ENCODE data around the gene CD44. TPM values are rescaled to one million over a fixed set of nuclear protein-coding genes. Genes with fewer than 3 reads are reported as not detected.

Gene CD44
- total RNA-seq, 1 experiment from 2014 or later = 15.9 TPM

GRCh38 chr11:35193767-35194166 lies 54.8 kb downstream of the CD44 start:
- Histone ChIP-seq H3K4me1 (ENCODE audit: insufficient read depth, low read length, poor library complexity, severe bottlenecking) (no peaks in the 10 kb centered on the region), H3K4me3 (ENCODE audit: low read depth, low read length, poor library complexity, severe bottlenecking) (no peak overlapping the region), H3K27ac (ENCODE audit: low read depth, low read length, poor library complexity, severe bottlenecking) (no peak overlapping the region), H3K9me3 (ENCODE audit: low read depth, low read length, poor library complexity, severe bottlenecking) (no peaks in the 10 kb centered on the region), H3K36me3 (ENCODE audit: insufficient read depth, low read length, poor library complexity, severe bottlenecking) (no peaks in the 10 kb centered on the region), H3K27me3 (replicated peaks; ENCODE audit: insufficient read depth, low read depth, low read length, poor library complexity) (no peaks in the 10 kb centered on the region)
- TF ChIP-seq EZH2 (IDR thresholded peaks at IDR 0.05; ENCODE audit: borderline replicate concordance, low read depth, low read length, poor library complexity, severe bottlenecking) (no peak), CTCF (conservative IDR thresholded peaks at IDR 0.05; ENCODE audit: low read depth, low read length) (no peak)
- intact Hi-C loops (cut with micrococcal nuclease; ENCODE audit: unreplicated experiment) = no loop called here
- no peak for DNase-seq (ENCODE audit: low spot score)
- no TSS peak for BruUV-seq (replicated peaks)
- ChIA-PET POLR2A (ENCODE audit: low non-redundant PET) (no interaction called here), CTCF (no interaction called here)

DNA sequence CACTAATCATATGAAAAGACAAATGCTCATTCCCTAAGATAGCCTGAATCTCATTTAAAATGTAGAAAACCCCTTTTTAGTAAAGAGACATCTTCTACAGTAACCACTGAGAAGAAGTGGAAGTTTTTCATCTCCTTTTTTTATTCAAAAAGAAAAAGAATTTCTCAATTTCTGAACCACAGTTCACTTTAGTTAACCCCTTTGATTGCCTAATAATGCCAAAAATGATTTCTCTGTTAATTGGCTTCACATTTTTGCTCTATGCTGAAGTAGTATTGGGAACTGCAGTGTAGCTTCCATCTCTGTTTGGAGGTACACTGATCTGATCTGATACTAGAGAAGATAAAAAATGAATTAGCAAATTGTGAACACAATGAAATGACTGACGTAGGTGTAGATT lies 58.3 kb downstream of the CD44 start:
- Histone ChIP-seq H3K9me3 (ENCODE audit: low read depth, low read length, poor library complexity, severe bottlenecking) (no peaks in the 10 kb centered on the region), H3K4me3 (ENCODE audit: low read depth, low read length, poor library complexity, severe bottlenecking) (no peak overlapping the region), H3K4me1 (ENCODE audit: insufficient read depth, low read length, poor library complexity, severe bottlenecking) (no peaks in the 10 kb centered on the region), H3K36me3 (ENCODE audit: insufficient read depth, low read length, poor library complexity, severe bottlenecking) (no peaks in the 10 kb centered on the region), H3K27me3 (replicated peaks; ENCODE audit: insufficient read depth, low read depth, low read length, poor library complexity) (no peaks in the 10 kb centered on the region), H3K27ac (ENCODE audit: low read depth, low read length, poor library complexity, severe bottlenecking) (no peak overlapping the region)
- POLR2A ChIA-PET (ENCODE audit: low non-redundant PET) = no interaction called here
- no TSS peak for BruUV-seq (replicated peaks)
- intact Hi-C loops (cut with micrococcal nuclease; ENCODE audit: unreplicated experiment) = no loop called here
- DNase-seq (ENCODE audit: low spot score) = no peak
- TF ChIP-seq EZH2 (IDR thresholded peaks at IDR 0.05; ENCODE audit: borderline replicate concordance, low read depth, low read length, poor library complexity, severe bottlenecking) = no peak
- no peak for TF ChIP-seq CTCF (conservative IDR thresholded peaks at IDR 0.05; ENCODE audit: low read depth, low read length)
- CTCF ChIA-PET = no interaction called here

- POLR2A ChIA-PET (ENCODE audit: low non-redundant PET) = no interaction called here
- TF ChIP-seq EZH2 (IDR thresholded peaks at IDR 0.05; ENCODE audit: borderline replicate concordance, low read depth, low read length, poor library complexity, severe bottlenecking) (no peak), CTCF (conservative IDR thresholded peaks at IDR 0.05; ENCODE audit: low read depth, low read length) (no peak)
- DNase-seq (ENCODE audit: low spot score) = no peak
- Histone ChIP-seq H3K4me3 (ENCODE audit: low read depth, low read length, poor library complexity, severe bottlenecking) (no peak overlapping the region), H3K4me1 (ENCODE audit: insufficient read depth, low read length, poor library complexity, severe bottlenecking) (no peaks in the 10 kb centered on the region), H3K36me3 (ENCODE audit: insufficient read depth, low read length, poor library complexity, severe bottlenecking) (no peaks in the 10 kb centered on the region), H3K9me3 (ENCODE audit: low read depth, low read length, poor library complexity, severe bottlenecking) (no peaks in the 10 kb centered on the region), H3K27me3 (replicated peaks; ENCODE audit: insufficient read depth, low read depth, low read length, poor library complexity) (peaks cover 8% of the 10 kb centered on the region), H3K27ac (ENCODE audit: low read depth, low read length, poor library complexity, severe bottlenecking) (no peak overlapping the region)
- BruUV-seq (replicated peaks) = no TSS peak
- CTCF ChIA-PET = no interaction called here
- intact Hi-C loops (cut with micrococcal nuclease; ENCODE audit: unreplicated experiment) = no loop called here
These were observed 61.9 kb downstream of the CD44 start for GRCh38 chr11:35200811-35201341.

All from A673 (cell line).